ENCODE results near the gene GABRA4. TPM values are rescaled to one million over a fixed set of nuclear protein-coding genes. Genes with fewer than 3 reads are reported as not detected.

Gene GABRA4
- total RNA-seq, 1 donor from 2014 or later, result 0.25 TPM

- no peak for DNase-seq (ENCODE audit: extremely low spot score in 2 of 2)
- Histone ChIP-seq H3K27ac (no peak overlapping the region), H3K4me3 (no peak overlapping the region), H3K9me3 (no peaks in the 10 kb centered on the region), H3K36me3 (no peaks in the 10 kb centered on the region), H3K27me3 (no peaks in the 10 kb centered on the region), H3K4me1 (no peaks in the 10 kb centered on the region)
- intact Hi-C loops (cut with DNase I), result no loop called here
- TF ChIP-seq CTCF (IDR thresholded peaks at IDR 0.05), result no peak
- no peak for TF ChIP-seq POLR2AphosphoS5 (IDR thresholded peaks at IDR 0.05; ENCODE audit: insufficient read depth in 1 of 2, low read depth in 1 of 2)
- TF ChIP-seq POLR2A (IDR thresholded peaks at IDR 0.05), result no peak
Observed at GRCh38 chr4:47012676-47013075, 19.3 kb upstream of the GABRA4 start.

- no peak overlapping the region for H3K27ac ChIP-seq
- H3K4me3 ChIP-seq, result no peak overlapping the region
- TF ChIP-seq POLR2AphosphoS5 (IDR thresholded peaks at IDR 0.05; ENCODE audit: insufficient read depth in 1 of 2, low read depth in 1 of 2) (no peak), CTCF (IDR thresholded peaks at IDR 0.05) (no peak), POLR2A (IDR thresholded peaks at IDR 0.05) (no peak)
Observed at GRCh38 chr4:47010912-47011446, 17.6 kb upstream of the GABRA4 start.

GRCh38 chr4:47010347-47010911, 17.0 kb upstream of the GABRA4 start:
- Histone ChIP-seq H3K27ac (no peak overlapping the region), H3K36me3 (no peaks in the 10 kb centered on the region), H3K27me3 (no peaks in the 10 kb centered on the region), H3K9me3 (no peaks in the 10 kb centered on the region), H3K4me3 (no peak overlapping the region), H3K4me1 (no peaks in the 10 kb centered on the region)
- intact Hi-C loops (cut with DNase I), result no loop called here
- no peak for DNase-seq (ENCODE audit: extremely low spot score in 2 of 2)
- no peak for TF ChIP-seq CTCF (IDR thresholded peaks at IDR 0.05)
- TF ChIP-seq POLR2AphosphoS5 (IDR thresholded peaks at IDR 0.05; ENCODE audit: insufficient read depth in 1 of 2, low read depth in 1 of 2), result no peak
- TF ChIP-seq POLR2A (IDR thresholded peaks at IDR 0.05), result no peak

More at GRCh38 chr4:47010912-47011446, 17.6 kb upstream of the GABRA4 start:
- DNase-seq (ENCODE audit: extremely low spot score in 2 of 2), result no peak
- intact Hi-C loops (cut with DNase I), result no loop called here
- Histone ChIP-seq H3K36me3 (no peaks in the 10 kb centered on the region), H3K9me3 (no peaks in the 10 kb centered on the region), H3K4me1 (no peaks in the 10 kb centered on the region), H3K27me3 (no peaks in the 10 kb centered on the region)

- TF ChIP-seq POLR2AphosphoS5 (IDR thresholded peaks at IDR 0.05; ENCODE audit: insufficient read depth in 1 of 2, low read depth in 1 of 2) (no peak), POLR2A (IDR thresholded peaks at IDR 0.05) (no peak), CTCF (IDR thresholded peaks at IDR 0.05) (no peak)
- H3K27ac ChIP-seq, result no peak overlapping the region
- H3K4me3 ChIP-seq, result no peak overlapping the region
- H3K36me3 ChIP-seq, result no peaks in the 10 kb centered on the region
- no peaks in the 10 kb centered on the region for H3K4me1 ChIP-seq
- H3K27me3 ChIP-seq, result no peaks in the 10 kb centered on the region
- intact Hi-C loops (cut with DNase I), result no loop called here
- DNase-seq (ENCODE audit: extremely low spot score in 2 of 2), result no peak
- no peaks in the 10 kb centered on the region for H3K9me3 ChIP-seq
Observed at GRCh38 chr4:47002580-47002979, 9.2 kb upstream of the GABRA4 start.

GRCh38 chr4:47000406-47000805, 7.0 kb upstream of the GABRA4 start:
- TF ChIP-seq POLR2AphosphoS5 (IDR thresholded peaks at IDR 0.05; ENCODE audit: insufficient read depth in 1 of 2, low read depth in 1 of 2) (no peak), POLR2A (IDR thresholded peaks at IDR 0.05) (no peak), CTCF (IDR thresholded peaks at IDR 0.05) (no peak)
- intact Hi-C loops (cut with DNase I), result no loop called here
- Histone ChIP-seq H3K27ac (no peak overlapping the region), H3K36me3 (no peaks in the 10 kb centered on the region), H3K4me3 (no peak overlapping the region), H3K27me3 (no peaks in the 10 kb centered on the region), H3K4me1 (no peaks in the 10 kb centered on the region), H3K9me3 (no peaks in the 10 kb centered on the region)
- no peak for DNase-seq (ENCODE audit: extremely low spot score in 2 of 2)
